Measurements from ENCODE around the gene ANO8. TPM values are rescaled to one million over a fixed set of nuclear protein-coding genes. Genes with fewer than 3 reads are reported as not detected.

ANO8 gene
- total and polyA plus RNA-seq, 2 experiments from 2014 or later, result 3.6 to 21.1 TPM

DNA sequence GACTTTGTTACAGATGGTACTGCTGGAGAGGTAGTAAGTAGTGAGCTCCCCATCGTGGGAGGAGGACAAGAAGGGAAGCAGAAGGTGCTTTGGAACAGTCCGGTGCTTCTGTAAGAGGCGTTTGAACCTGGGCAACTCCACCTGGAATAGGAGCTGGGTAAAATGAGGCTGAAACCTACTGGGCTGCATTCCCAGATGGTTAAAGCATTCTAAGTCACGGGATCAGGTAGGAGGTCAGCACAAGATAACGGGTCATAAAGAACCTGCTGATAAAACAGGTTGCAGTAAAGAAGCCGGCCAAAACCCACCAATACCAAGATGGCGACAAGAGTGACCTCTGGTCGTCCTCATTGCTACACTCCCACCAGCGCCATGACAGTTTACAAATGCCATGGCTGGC is 47.9 kb downstream of the ANO8 start:
- H3K4me3 ChIP-seq, result no peak overlapping the region
- H3K4me1 ChIP-seq (ENCODE audit: low read depth), result no peaks in the 10 kb centered on the region
- peaks cover 8% of the 10 kb centered on the region for H3K27me3 ChIP-seq
- no peak for TF ChIP-seq CTCF (IDR thresholded peaks at IDR 0.05; ENCODE audit: low read depth, low read length)
- no peaks in the 10 kb centered on the region for H3K9me3 ChIP-seq (ENCODE audit: low read depth)
- DNase-seq (ENCODE audit: low read depth in 1 of 2, low spot score in 1 of 2), result no peak
- no peak overlapping the region for H3K27ac ChIP-seq
- no peaks in the 10 kb centered on the region for H3K36me3 ChIP-seq

DNA sequence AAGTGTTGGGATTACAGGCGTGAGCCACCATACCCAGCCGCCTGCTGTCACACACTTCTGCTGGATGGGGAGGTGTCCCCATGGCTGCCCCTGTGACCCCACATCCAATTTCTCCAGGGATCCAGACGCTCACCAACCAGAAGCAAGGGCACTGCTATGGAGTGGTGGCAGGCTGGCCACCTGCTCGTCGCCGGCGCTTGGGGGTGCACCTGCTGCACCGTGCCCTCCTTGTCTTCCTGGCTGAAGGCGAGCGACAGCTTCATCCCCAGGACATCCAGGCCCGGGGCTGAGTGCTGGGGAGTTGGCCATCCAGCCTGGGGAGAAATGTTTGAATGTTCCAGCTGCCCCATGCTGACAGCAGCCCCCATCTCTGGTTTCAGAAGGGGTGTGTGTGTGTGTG is 48.4 kb downstream of the ANO8 start:
- H3K9me3 ChIP-seq (ENCODE audit: low read depth), result no peaks in the 10 kb centered on the region
- no peak overlapping the region for H3K4me3 ChIP-seq
- no peak for DNase-seq (ENCODE audit: low read depth in 1 of 2, low spot score in 1 of 2)
- no peak overlapping the region for H3K27ac ChIP-seq
- peaks cover 13% of the 10 kb centered on the region for H3K27me3 ChIP-seq
- H3K4me1 ChIP-seq (ENCODE audit: low read depth), result no peaks in the 10 kb centered on the region
- TF ChIP-seq CTCF (IDR thresholded peaks at IDR 0.05; ENCODE audit: low read depth, low read length), result no peak
- no peaks in the 10 kb centered on the region for H3K36me3 ChIP-seq

GRCh38 chr19:17285415-17286135 is 49.1 kb downstream of the ANO8 start:
- Histone ChIP-seq H3K27ac (no peak overlapping the region), H3K27me3 (peaks cover 13% of the 10 kb centered on the region), H3K4me3 (no peak overlapping the region), H3K4me1 (ENCODE audit: low read depth) (no peaks in the 10 kb centered on the region), H3K36me3 (no peaks in the 10 kb centered on the region), H3K9me3 (ENCODE audit: low read depth) (no peaks in the 10 kb centered on the region)
- DNase-seq (ENCODE audit: low read depth in 1 of 2, low spot score in 1 of 2), result no peak
- no peak for TF ChIP-seq CTCF (IDR thresholded peaks at IDR 0.05; ENCODE audit: low read depth, low read length)

DNA sequence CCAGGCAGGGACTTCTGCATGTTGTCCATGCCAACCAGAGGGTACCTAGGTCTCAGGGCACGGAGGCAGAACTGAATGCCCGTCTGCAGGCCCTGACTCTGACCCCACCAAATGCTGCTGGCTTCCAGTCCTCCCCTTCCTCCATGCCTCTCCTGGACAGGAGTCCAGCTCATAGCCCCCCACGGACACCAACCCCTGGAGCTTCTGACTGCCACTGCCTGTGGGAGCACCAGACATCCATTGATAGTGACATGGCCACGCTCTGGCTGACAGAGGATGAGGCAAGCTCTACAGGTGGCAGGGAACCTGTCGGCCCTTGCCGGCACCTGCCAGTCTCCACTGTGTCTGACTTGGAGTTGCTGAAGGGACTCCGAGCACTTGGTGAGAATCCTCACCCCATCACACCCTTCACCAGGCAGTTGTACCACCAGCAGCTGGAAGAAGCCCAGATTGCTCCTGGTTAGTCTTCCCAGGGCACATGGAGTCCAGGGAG is 51.1 kb downstream of the ANO8 start:
- no peak for TF ChIP-seq CTCF (IDR thresholded peaks at IDR 0.05; ENCODE audit: low read depth, low read length)
- H3K9me3 ChIP-seq (ENCODE audit: low read depth), result no peaks in the 10 kb centered on the region
- H3K4me1 ChIP-seq (ENCODE audit: low read depth), result no peaks in the 10 kb centered on the region
- peaks cover 13% of the 10 kb centered on the region for H3K27me3 ChIP-seq
- no peak for DNase-seq (ENCODE audit: low read depth in 1 of 2, low spot score in 1 of 2)
- H3K36me3 ChIP-seq, result no peaks in the 10 kb centered on the region
- no peak overlapping the region for H3K4me3 ChIP-seq
- no peak overlapping the region for H3K27ac ChIP-seq

- Histone ChIP-seq H3K36me3 (peaks cover 1% of the 10 kb centered on the region), H3K27ac (no peak overlapping the region), H3K4me1 (ENCODE audit: low read depth) (no peaks in the 10 kb centered on the region), H3K9me3 (ENCODE audit: low read depth) (no peaks in the 10 kb centered on the region), H3K27me3 (peaks cover 13% of the 10 kb centered on the region), H3K4me3 (peak overlapping the region; percentile 8)
- peak; percentile 83 to 93 for DNase-seq (ENCODE audit: low read depth in 1 of 2, low spot score in 1 of 2)
- TF ChIP-seq CTCF (IDR thresholded peaks at IDR 0.05; ENCODE audit: low read depth, low read length), result peak; percentile 89
Measured at GRCh38 chr19:17282488-17283125, 52.0 kb downstream of the ANO8 start.
